Keratinocyte (primary cell): Measurements from ENCODE around the gene PGBD4.

Experiments
- EZH2 ChIP-seq: IDR thresholded peaks from one replicate; pipeline ENCODE4 v1.6.1; 2012; ENCODE audit warnings: inconsistent platforms, mild to moderate bottlenecking, low read length, moderate library complexity
- TF ChIP-seq, protein P1 (sequence below), 3 experiments: IDR thresholded peaks in 1 of 3; conservative IDR thresholded peaks in 1 of 3; optimal IDR thresholded peaks in 1 of 3; 2 replicates in 2 of 3; 3 replicates in 1 of 3; pipeline versions ENCODE3 to v1.5.1; 2011; ENCODE audit warnings: low read length in 3 of 3, mild to moderate bottlenecking in 3 of 3, moderate library complexity in 2 of 3, control low read depth in 1 of 3, inconsistent platforms in 1 of 3; ENCODE audit not compliant: insufficient read depth in 2 of 3; ENCODE audit errors: extremely low read depth in 1 of 3

- TF ChIP-seq, protein P1, sequence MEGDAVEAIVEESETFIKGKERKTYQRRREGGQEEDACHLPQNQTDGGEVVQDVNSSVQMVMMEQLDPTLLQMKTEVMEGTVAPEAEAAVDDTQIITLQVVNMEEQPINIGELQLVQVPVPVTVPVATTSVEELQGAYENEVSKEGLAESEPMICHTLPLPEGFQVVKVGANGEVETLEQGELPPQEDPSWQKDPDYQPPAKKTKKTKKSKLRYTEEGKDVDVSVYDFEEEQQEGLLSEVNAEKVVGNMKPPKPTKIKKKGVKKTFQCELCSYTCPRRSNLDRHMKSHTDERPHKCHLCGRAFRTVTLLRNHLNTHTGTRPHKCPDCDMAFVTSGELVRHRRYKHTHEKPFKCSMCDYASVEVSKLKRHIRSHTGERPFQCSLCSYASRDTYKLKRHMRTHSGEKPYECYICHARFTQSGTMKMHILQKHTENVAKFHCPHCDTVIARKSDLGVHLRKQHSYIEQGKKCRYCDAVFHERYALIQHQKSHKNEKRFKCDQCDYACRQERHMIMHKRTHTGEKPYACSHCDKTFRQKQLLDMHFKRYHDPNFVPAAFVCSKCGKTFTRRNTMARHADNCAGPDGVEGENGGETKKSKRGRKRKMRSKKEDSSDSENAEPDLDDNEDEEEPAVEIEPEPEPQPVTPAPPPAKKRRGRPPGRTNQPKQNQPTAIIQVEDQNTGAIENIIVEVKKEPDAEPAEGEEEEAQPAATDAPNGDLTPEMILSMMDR (optimal IDR thresholded peaks at IDR 0.05 in 1 of 3, IDR thresholded peaks at IDR 0.05 in 1 of 3, conservative IDR thresholded peaks at IDR 0.05 in 1 of 3; ENCODE audit: extremely low read depth in 1 of 3, insufficient read depth in 2 of 3, low read length in 3 of 3) = peak in 1 of 3 experiments; percentile 63
- TF ChIP-seq EZH2 = no peak
These were observed 17.8 kb upstream of the PGBD4 start for GRCh38 chr15:34084086-34084485.
